HCT116 (cell line): ENCODE results near the gene LMBRD2. TPM values are rescaled to one million over a fixed set of nuclear protein-coding genes. Genes with fewer than 3 reads are reported as not detected.

Source experiments
- ATAC-seq: fragments of 200-7000 bp; cut with Tn5 transposase; 2 replicates; pipeline ENCODE4 v1.9.1; 2020; ENCODE audit warnings: mild to moderate bottlenecking, moderate library complexity
- BruUV-seq: library from RNA; stranded (reverse); fragments of 400-500 nt; replicated peaks from 2 replicates; lab custom pipeline; 2021; lab: Mats Ljungman, UMichigan
- CTCF ChIA-PET: fragments of 300-600 bp; sonication (Branson Sonifier 250); formaldehyde crosslinking; loops from one replicate; lab custom pipeline; 2021; ENCODE audit warnings: antibody characterized with exemption; lab: Charles Lee
- POLR2A ChIA-PET: fragments of 300-600, 350-600 bp; sonication (Branson Sonifier 250); formaldehyde crosslinking; loops from one replicate; lab custom pipeline; 2021; ENCODE audit warnings: antibody characterized with exemption; lab: Charles Lee
- RAD21 ChIA-PET, 2 experiments: fragments of 300-600 bp; sonication (Branson Sonifier 250); formaldehyde crosslinking; loops; one replicate each; lab custom pipeline; 2023; ENCODE audit warnings: low total read pairs in 2 of 2; ENCODE audit not compliant: uncharacterized antibody in 2 of 2, unreplicated experiment in 2 of 2, low non-redundant PET in 1 of 2; lab: Charles Lee
- DNase-seq: peaks from one replicate; pipeline ENCODE4 v3.0.0-alpha.2; 2010; ENCODE audit warnings: low read depth, low spot score
- H2AFZ ChIP-seq: fragments of 200-600 bp; shearing (Covaris generic), sonication (generic); 2 replicates; pipeline ENCODE4 v1.6.1; 2017; ENCODE audit warnings: low read depth, mixed run types, mixed read lengths, antibody characterized with exemption, low read length; ENCODE audit not compliant: poor library complexity, severe bottlenecking
- H3K27ac ChIP-seq: 2 replicates; pipeline ENCODE4 v1.5.1; 2012; ENCODE audit warnings: low read depth, low read length
- H3K27me3 ChIP-seq: fragments of 200-600 bp; sonication (generic); 2 replicates; pipeline ENCODE4 v1.6.1; 2016; ENCODE audit warnings: mixed run types, low read length, mixed read lengths; ENCODE audit not compliant: insufficient read depth
- H3K36me3 ChIP-seq, 2 experiments: fragments of 200-500 bp in 1 of 2; fragments of 200-600 bp in 1 of 2; sonication (Bioruptor generic) in 1 of 2; sonication (generic) in 1 of 2; 2 replicates each; pipeline versions ENCODE4 v1.5.1 to v1.6.1; 2014 to 2016; ENCODE audit warnings: low read length in 2 of 2, inconsistent platforms in 1 of 2, mixed read lengths in 1 of 2, mixed run types in 1 of 2; ENCODE audit not compliant: insufficient read depth in 2 of 2, control insufficient read depth in 1 of 2
- H3K4me1 ChIP-seq, 2 experiments: fragments of 200-600 bp in 1 of 2; sonication (generic) in 1 of 2; 2 replicates each; pipeline versions ENCODE4 v1.5.1 to v1.6.1; 2012 to 2017; ENCODE audit warnings: low read length in 2 of 2, inconsistent platforms in 1 of 2, mild to moderate bottlenecking in 1 of 2, mixed read lengths in 1 of 2, mixed run types in 1 of 2, moderate library complexity in 1 of 2; ENCODE audit not compliant: insufficient read depth in 2 of 2, control insufficient read depth in 1 of 2
- H3K4me2 ChIP-seq: fragments of 200-600 bp; sonication (generic); 2 replicates; pipeline ENCODE4 v1.6.1; 2017; ENCODE audit warnings: mixed run types, low read length, mixed read lengths
- H3K4me3 ChIP-seq, 2 experiments: fragments of 200-600 bp in 1 of 2; sonication (generic) in 1 of 2; replicated peaks in 1 of 2; 2 replicates each; pipeline ENCODE4 v1.5.1; 2011 to 2016; ENCODE audit warnings: low read length in 2 of 2, control low read depth in 1 of 2, low read depth in 1 of 2, mild to moderate bottlenecking in 1 of 2, mixed read lengths in 1 of 2, mixed run types in 1 of 2
- H3K79me2 ChIP-seq: fragments of 200-600 bp; sonication (generic); 2 replicates; pipeline ENCODE4 v1.6.1; 2017; ENCODE audit warnings: mild to moderate bottlenecking, mixed run types, low read length, moderate library complexity, mixed read lengths; ENCODE audit not compliant: insufficient read depth
- H3K9ac ChIP-seq: fragments of 200-600 bp; sonication (generic); 2 replicates; pipeline ENCODE4 v1.6.1; 2016; ENCODE audit warnings: low read length, mixed read lengths
- H3K9me2 ChIP-seq: fragments of 200-600 bp; sonication (generic), shearing (Covaris generic); 2 replicates; pipeline ENCODE4 v1.6.1; 2017; ENCODE audit warnings: mixed run types, mild to moderate bottlenecking, moderate library complexity; ENCODE audit not compliant: insufficient read depth
- H3K9me3 ChIP-seq, 2 experiments: fragments of 200-500 bp in 1 of 2; fragments of 200-600 bp in 1 of 2; sonication (Bioruptor generic) in 1 of 2; sonication (generic) in 1 of 2; 2 replicates each; pipeline ENCODE4 v1.6.1; 2014 to 2017; ENCODE audit warnings: low read length in 2 of 2, mixed read lengths in 2 of 2, inconsistent platforms in 1 of 2, low read depth in 1 of 2, mild to moderate bottlenecking in 1 of 2, mixed run types in 1 of 2, moderate library complexity in 1 of 2; ENCODE audit not compliant: control insufficient read depth in 1 of 2, insufficient read depth in 1 of 2
- H4K20me1 ChIP-seq: fragments of 200-600 bp; sonication (generic), shearing (Covaris generic); 2 replicates; pipeline ENCODE4 v1.6.1; 2017; ENCODE audit warnings: mixed run types, mild to moderate bottlenecking, moderate library complexity; ENCODE audit not compliant: insufficient read depth
- ATF3 ChIP-seq: IDR thresholded peaks from 2 replicates; pipeline ENCODE4 v1.6.1; 2012
- CTCF ChIP-seq, 3 experiments: fragments of 200-600 bp in 1 of 3; sonication (generic) in 1 of 3; IDR thresholded peaks in 2 of 3; conservative IDR thresholded peaks in 1 of 3; 2 replicates each; pipeline ENCODE4 v1.5.1; 2012 to 2017; ENCODE audit warnings: low read depth in 2 of 3, low read length in 2 of 3, antibody characterized with exemption in 1 of 3, borderline replicate concordance in 1 of 3, control low read depth in 1 of 3, mild to moderate bottlenecking in 1 of 3, mixed read lengths in 1 of 3, mixed run types in 1 of 3, moderate library complexity in 1 of 3; ENCODE audit not compliant: insufficient read depth in 1 of 3
- EGR1 ChIP-seq: IDR thresholded peaks from 2 replicates; pipeline ENCODE4 v1.6.1; 2012; ENCODE audit warnings: low read depth
- EZH2phosphoT487 ChIP-seq: fragments of 200-600 bp; IDR thresholded peaks from 2 replicates; pipeline ENCODE4 v1.6.1; 2018; ENCODE audit warnings: antibody characterized with exemption, borderline replicate concordance
- JUND ChIP-seq: IDR thresholded peaks from 2 replicates; pipeline ENCODE4 v1.6.1; 2012
- REST ChIP-seq: IDR thresholded peaks from 2 replicates; pipeline ENCODE4 v1.6.1; 2012; ENCODE audit warnings: low read depth
- TCF7L2 ChIP-seq: IDR thresholded peaks from 2 replicates; pipeline ENCODE4 v1.7.0; 2011; ENCODE audit warnings: borderline replicate concordance, inconsistent platforms; ENCODE audit not compliant: insufficient read depth, insufficient read length; ENCODE audit errors: extremely low read depth
- ZBTB33 ChIP-seq: IDR thresholded peaks from 2 replicates; pipeline ENCODE4 v1.6.1; 2011; ENCODE audit warnings: mild to moderate bottlenecking, low read length, moderate library complexity; ENCODE audit not compliant: insufficient replicate concordance; ENCODE audit errors: extremely low read depth
- intact Hi-C: fragments of 100-400 bp; cut with micrococcal nuclease; formaldehyde crosslinking; loops from 2 replicates; pipeline ENCODE4 v1.10.0; 2022
- total RNA-seq: library from RNA; stranded (reverse); gene quantifications from one replicate; pipeline ENCODE4 v1.2.1, GENCODE V29; 2021; ENCODE audit not compliant: unreplicated experiment

The LMBRD2 gene
- total RNA-seq, 1 experiment from 2014 or later = 1.1 TPM

- ChIA-PET POLR2A (no interaction called here), CTCF (interaction anchor here (0.6 to 2.7 kb wide), 14 partner anchors 10 to 518 kb away, joined by 3 to 14 read pairs (median 4); partner anchors contain the start of genes LMBRD2, NADK2 and SKP2), RAD21 (no interaction called here)
- Histone ChIP-seq H3K9me3 (no peaks in the 10 kb centered on the region), H4K20me1 (no peaks in the 10 kb centered on the region), H3K27ac (no peak overlapping the region), H3K9ac (no peak overlapping the region), H3K36me3 (peaks cover 15 to 22% of the 10 kb centered on the region in 2 experiments; a peak in 2 of 4 replicates), H3K4me3 (no peak overlapping the region), H3K4me1 (no peaks in the 10 kb centered on the region), H3K4me2 (no peak overlapping the region), H3K79me2 (no peaks in the 10 kb centered on the region), H3K9me2 (no peaks in the 10 kb centered on the region), H2AFZ (no peak overlapping the region), H3K27me3 (no peaks in the 10 kb centered on the region)
- DNase-seq (no peak), ATAC-seq (no peak)
- intact Hi-C loops = loop anchor here (1.0 to 2.0 kb wide), 2 partner anchors 127 to 518 kb away; no protein-coding TSS in a partner anchor
- no TSS peak for BruUV-seq
- TF ChIP-seq EGR1 (no peak), CTCF (IDR thresholded peaks at IDR 0.05 in 2 of 3, conservative IDR thresholded peaks at IDR 0.05 in 1 of 3; ENCODE audit: borderline replicate concordance in 1 of 3, insufficient read depth in 1 of 3, low read depth in 2 of 3, low read length in 2 of 3) (no peak), ATF3 (no peak), ZBTB33 (no peak), REST (no peak), TCF7L2 (no peak), JUND (no peak), EZH2phosphoT487 (no peak)
These were observed 26.8 kb upstream of the LMBRD2 start for GRCh38 chr5:36178524-36178890.
